ENCODE data around the gene GALNS.

The GALNS gene

GRCh38 chr16:88870608-88871348, 14.0 kb upstream of the GALNS start:
- Histone ChIP-seq H3K4me3 (ENCODE audit: low read depth, low read length) (no peak overlapping the region), H3K36me3 (ENCODE audit: control insufficient read depth, insufficient read depth, low read length) (no peaks in the 10 kb centered on the region), H3K4me1 (ENCODE audit: control insufficient read depth, insufficient read depth, low read length) (no peaks in the 10 kb centered on the region), H3K9me3 (ENCODE audit: control insufficient read depth, insufficient read depth, low read length) (no peaks in the 10 kb centered on the region), H3K27me3 (ENCODE audit: control insufficient read depth, insufficient read depth, low read length) (no peaks in the 10 kb centered on the region), H3K9ac (ENCODE audit: low read depth, low read length) (no peak overlapping the region)

- Histone ChIP-seq H3K9ac (ENCODE audit: low read depth, low read length) (no peak overlapping the region), H3K4me1 (ENCODE audit: control insufficient read depth, insufficient read depth, low read length) (no peaks in the 10 kb centered on the region), H3K4me3 (ENCODE audit: low read depth, low read length) (no peak overlapping the region), H3K9me3 (ENCODE audit: control insufficient read depth, insufficient read depth, low read length) (no peaks in the 10 kb centered on the region), H3K36me3 (ENCODE audit: control insufficient read depth, insufficient read depth, low read length) (no peaks in the 10 kb centered on the region), H3K27me3 (ENCODE audit: control insufficient read depth, insufficient read depth, low read length) (no peaks in the 10 kb centered on the region)
Measured at GRCh38 chr16:88869673-88869980, 12.9 kb upstream of the GALNS start.

- Histone ChIP-seq H3K9ac (ENCODE audit: low read depth, low read length) (no peak overlapping the region), H3K4me1 (ENCODE audit: control insufficient read depth, insufficient read depth, low read length) (no peaks in the 10 kb centered on the region), H3K4me3 (ENCODE audit: low read depth, low read length) (no peak overlapping the region), H3K27me3 (ENCODE audit: control insufficient read depth, insufficient read depth, low read length) (no peaks in the 10 kb centered on the region), H3K9me3 (ENCODE audit: control insufficient read depth, insufficient read depth, low read length) (no peaks in the 10 kb centered on the region), H3K36me3 (ENCODE audit: control insufficient read depth, insufficient read depth, low read length) (no peaks in the 10 kb centered on the region)
Measured at GRCh38 chr16:88868974-88869672, 12.4 kb upstream of the GALNS start.

- Histone ChIP-seq H3K9ac (ENCODE audit: low read depth, low read length) (no peak overlapping the region), H3K27me3 (ENCODE audit: control insufficient read depth, insufficient read depth, low read length) (no peaks in the 10 kb centered on the region), H3K9me3 (ENCODE audit: control insufficient read depth, insufficient read depth, low read length) (no peaks in the 10 kb centered on the region), H3K36me3 (ENCODE audit: control insufficient read depth, insufficient read depth, low read length) (no peaks in the 10 kb centered on the region), H3K4me3 (ENCODE audit: low read depth, low read length) (no peak overlapping the region), H3K4me1 (ENCODE audit: control insufficient read depth, insufficient read depth, low read length) (no peaks in the 10 kb centered on the region)
Measured at GRCh38 chr16:88867581-88868246, 11.0 kb upstream of the GALNS start.

GRCh38 chr16:88866151-88866920, 9.6 kb upstream of the GALNS start, which contains the start of gene PABPN1L:
TSS of gene PABPN1L (minus strand) at chr16:88866660. CDS start at chr16:88866606, 54 bp downstream.
- no peak within 1 kb of the TSS for H3K9ac ChIP-seq (ENCODE audit: low read depth, low read length)
- H3K27me3 ChIP-seq (ENCODE audit: control insufficient read depth, insufficient read depth, low read length), result no peaks in the 10 kb centered on the region
- H3K36me3 ChIP-seq (ENCODE audit: control insufficient read depth, insufficient read depth, low read length), result peaks cover 6% of the 10 kb centered on the region
- no peaks in the 10 kb centered on the region for H3K9me3 ChIP-seq (ENCODE audit: control insufficient read depth, insufficient read depth, low read length)
- no peaks in the 10 kb centered on the region for H3K4me1 ChIP-seq (ENCODE audit: control insufficient read depth, insufficient read depth, low read length)
- no peak within 1 kb of the TSS for H3K4me3 ChIP-seq (ENCODE audit: low read depth, low read length)

GRCh38 chr16:88865742-88866141, 9.0 kb upstream of the GALNS start:
- Histone ChIP-seq H3K9me3 (ENCODE audit: control insufficient read depth, insufficient read depth, low read length) (no peaks in the 10 kb centered on the region), H3K36me3 (ENCODE audit: control insufficient read depth, insufficient read depth, low read length) (peaks cover 10% of the 10 kb centered on the region), H3K9ac (ENCODE audit: low read depth, low read length) (no peak overlapping the region), H3K4me1 (ENCODE audit: control insufficient read depth, insufficient read depth, low read length) (no peaks in the 10 kb centered on the region), H3K4me3 (ENCODE audit: low read depth, low read length) (no peak overlapping the region), H3K27me3 (ENCODE audit: control insufficient read depth, insufficient read depth, low read length) (no peaks in the 10 kb centered on the region)

- H3K4me1 ChIP-seq (ENCODE audit: control insufficient read depth, insufficient read depth, low read length), result no peaks in the 10 kb centered on the region
Measured at GRCh38 chr16:88865310-88865709, 8.6 kb upstream of the GALNS start.

GRCh38 chr16:88864521-88864920, 7.8 kb upstream of the GALNS start:
- Histone ChIP-seq H3K4me1 (ENCODE audit: control insufficient read depth, insufficient read depth, low read length) (no peaks in the 10 kb centered on the region), H3K4me3 (ENCODE audit: low read depth, low read length) (no peak overlapping the region), H3K9me3 (ENCODE audit: control insufficient read depth, insufficient read depth, low read length) (no peaks in the 10 kb centered on the region), H3K27me3 (ENCODE audit: control insufficient read depth, insufficient read depth, low read length) (no peaks in the 10 kb centered on the region), H3K36me3 (ENCODE audit: control insufficient read depth, insufficient read depth, low read length) (peaks cover 21% of the 10 kb centered on the region), H3K9ac (ENCODE audit: low read depth, low read length) (no peak overlapping the region)

More at GRCh38 chr16:88865310-88865709, 8.6 kb upstream of the GALNS start:
- H3K9me3 ChIP-seq (ENCODE audit: control insufficient read depth, insufficient read depth, low read length), result no peaks in the 10 kb centered on the region
- no peak overlapping the region for H3K4me3 ChIP-seq (ENCODE audit: low read depth, low read length)
- no peaks in the 10 kb centered on the region for H3K27me3 ChIP-seq (ENCODE audit: control insufficient read depth, insufficient read depth, low read length)
- peaks cover 13% of the 10 kb centered on the region for H3K36me3 ChIP-seq (ENCODE audit: control insufficient read depth, insufficient read depth, low read length)
- H3K9ac ChIP-seq (ENCODE audit: low read depth, low read length), result no peak overlapping the region

GRCh38 chr16:88864099-88864498, 7.4 kb upstream of the GALNS start:
- no peak overlapping the region for H3K9ac ChIP-seq (ENCODE audit: low read depth, low read length)
- H3K4me3 ChIP-seq (ENCODE audit: low read depth, low read length), result no peak overlapping the region
- no peaks in the 10 kb centered on the region for H3K27me3 ChIP-seq (ENCODE audit: control insufficient read depth, insufficient read depth, low read length)
- no peaks in the 10 kb centered on the region for H3K9me3 ChIP-seq (ENCODE audit: control insufficient read depth, insufficient read depth, low read length)
- no peaks in the 10 kb centered on the region for H3K4me1 ChIP-seq (ENCODE audit: control insufficient read depth, insufficient read depth, low read length)
- peaks cover 26% of the 10 kb centered on the region for H3K36me3 ChIP-seq (ENCODE audit: control insufficient read depth, insufficient read depth, low read length)

- no peaks in the 10 kb centered on the region for H3K27me3 ChIP-seq (ENCODE audit: control insufficient read depth, insufficient read depth, low read length)
- H3K4me3 ChIP-seq (ENCODE audit: low read depth, low read length), result no peak overlapping the region
- no peaks in the 10 kb centered on the region for H3K4me1 ChIP-seq (ENCODE audit: control insufficient read depth, insufficient read depth, low read length)
- H3K9ac ChIP-seq (ENCODE audit: low read depth, low read length), result no peak overlapping the region
- H3K9me3 ChIP-seq (ENCODE audit: control insufficient read depth, insufficient read depth, low read length), result no peaks in the 10 kb centered on the region
- peaks cover 26% of the 10 kb centered on the region for H3K36me3 ChIP-seq (ENCODE audit: control insufficient read depth, insufficient read depth, low read length)
Measured at GRCh38 chr16:88863426-88863825, 6.7 kb upstream of the GALNS start.

GRCh38 chr16:88862968-88863367, 6.2 kb upstream of the GALNS start:
- Histone ChIP-seq H3K4me3 (ENCODE audit: low read depth, low read length) (no peak overlapping the region), H3K9ac (ENCODE audit: low read depth, low read length) (no peak overlapping the region), H3K9me3 (ENCODE audit: control insufficient read depth, insufficient read depth, low read length) (no peaks in the 10 kb centered on the region), H3K4me1 (ENCODE audit: control insufficient read depth, insufficient read depth, low read length) (peaks cover 1% of the 10 kb centered on the region), H3K27me3 (ENCODE audit: control insufficient read depth, insufficient read depth, low read length) (no peaks in the 10 kb centered on the region), H3K36me3 (ENCODE audit: control insufficient read depth, insufficient read depth, low read length) (peaks cover 26% of the 10 kb centered on the region)
